Right lobe of liver (tissue), 4 donors: ENCODE measurements around the gene FIP1L1.

ENCODE experiments used
- CTCF ChIP-seq, 4 donors: fragments of 200-600 bp in 3 of 4; fragments of 450-650 bp in 1 of 4; IDR thresholded peaks; one replicate each; pipeline versions ENCODE4 v1.5.1 to v1.8.0; 2016 to 2022; ENCODE audit warnings: antibody characterized with exemption in 4 of 4, mild to moderate bottlenecking in 2 of 4
- POLR2A ChIP-seq: fragments of 450-650 bp; IDR thresholded peaks from one replicate; pipeline ENCODE4 v1.6.1; 2017; ENCODE audit warnings: antibody characterized with exemption, mild to moderate bottlenecking
- donor health status: DM: no; HTN: no; CAD: no.
- donor health status: DM: no; HTN: no; CAD: no.
- donor health status: DM: no; HTN: yes; CAD: no.

GRCh38 chr4:53463340-53463739, 85.9 kb downstream of the FIP1L1 start:
- TF ChIP-seq CTCF (IDR thresholded peaks at IDR 0.05) (no peak), POLR2A (no peak)
